Measurements from ENCODE around the gene UTP3.
"Not testable (repeated sequence)": the region's sequence is repeated elsewhere in the genome, so short reads cannot be mapped to it uniquely, and the experiment has no call there.

Gene UTP3

GRCh38 chr4:70728091-70728490, 39.8 kb downstream of the UTP3 start:
- H3K4me3 ChIP-seq (ENCODE audit: control insufficient read depth, low read depth, low read length): no peak overlapping the region
- DNase-seq (ENCODE audit: low read depth): peak; percentile 25
- no peak for TF ChIP-seq CTCF (conservative IDR thresholded peaks at IDR 0.05; ENCODE audit: control insufficient read depth, insufficient read depth, low read depth, low read length)

- not testable (repeated sequence) for H3K4me3 ChIP-seq (ENCODE audit: control insufficient read depth, low read depth, low read length); DNase-seq (ENCODE audit: low read depth)
Observed at GRCh38 chr4:70732878-70733277, 44.5 kb downstream of the UTP3 start.

- peak overlapping the region; percentile 22 for H3K4me3 ChIP-seq (ENCODE audit: control insufficient read depth, low read depth, low read length)
- DNase-seq (ENCODE audit: low read depth): peak; percentile 55
- no peak for TF ChIP-seq CTCF (conservative IDR thresholded peaks at IDR 0.05; ENCODE audit: control insufficient read depth, insufficient read depth, low read depth, low read length)
Observed at GRCh38 chr4:70734168-70734954, 46.0 kb downstream of the UTP3 start.

GRCh38 chr4:70734971-70735370, 46.6 kb downstream of the UTP3 start:
- no peak for TF ChIP-seq CTCF (conservative IDR thresholded peaks at IDR 0.05; ENCODE audit: control insufficient read depth, insufficient read depth, low read depth, low read length)
- no peak for DNase-seq (ENCODE audit: low read depth)
- H3K4me3 ChIP-seq (ENCODE audit: control insufficient read depth, low read depth, low read length): peak overlapping the region; percentile 22

- not testable (repeated sequence) for H3K4me3 ChIP-seq (ENCODE audit: control insufficient read depth, low read depth, low read length)
- DNase-seq (ENCODE audit: low read depth): peak; percentile 85
- peak; percentile 17 for TF ChIP-seq CTCF (conservative IDR thresholded peaks at IDR 0.05; ENCODE audit: control insufficient read depth, insufficient read depth, low read depth, low read length)
Observed at GRCh38 chr4:70735915-70736314, 47.6 kb downstream of the UTP3 start.

GRCh38 chr4:70737006-70737405, 48.7 kb downstream of the UTP3 start:
- no peak for TF ChIP-seq CTCF (conservative IDR thresholded peaks at IDR 0.05; ENCODE audit: control insufficient read depth, insufficient read depth, low read depth, low read length)
- no peak overlapping the region for H3K4me3 ChIP-seq (ENCODE audit: control insufficient read depth, low read depth, low read length)
- DNase-seq (ENCODE audit: low read depth): no peak

- no peak overlapping the region for H3K4me3 ChIP-seq (ENCODE audit: control insufficient read depth, low read depth, low read length)
- TF ChIP-seq CTCF (conservative IDR thresholded peaks at IDR 0.05; ENCODE audit: control insufficient read depth, insufficient read depth, low read depth, low read length): no peak
- no peak for DNase-seq (ENCODE audit: low read depth)
Observed at GRCh38 chr4:70737409-70737808, 49.1 kb downstream of the UTP3 start.

All from fibroblast of mammary gland (primary cell).